HG03108 (cell line): Measurements from ENCODE around the gene TRPC5OS.

Experiments used
- ATAC-seq: cut with Tn5 transposase; IDR thresholded peaks from one replicate; pipeline ENCODE4 v1.9.1; 2021; ENCODE audit warnings: moderate library complexity; ENCODE audit not compliant: unreplicated experiment

The TRPC5OS gene

GRCh38 chrX:111892375-111892774 is 16.4 kb downstream of the TRPC5OS start:
- ATAC-seq, result no peak

- ATAC-seq, result no peak
Observed at GRCh38 chrX:111896148-111896547, 20.2 kb downstream of the TRPC5OS start.

GRCh38 chrX:111914398-111915090 is 38.6 kb downstream of the TRPC5OS start:
- no peak for ATAC-seq

GRCh38 chrX:111917591-111917990 is 41.6 kb downstream of the TRPC5OS start:
- ATAC-seq, result no peak

GRCh38 chrX:111928456-111928855 is 52.5 kb downstream of the TRPC5OS start:
- no peak for ATAC-seq
